Liver (tissue), 3 donors: ENCODE data around the gene CCNB3.

ENCODE experiments used
- RXRA ChIP-seq, 2 donors: IDR thresholded peaks; 2 replicates each; pipeline ENCODE4 v1.6.1; 2017 to 2018; ENCODE audit warnings: antibody characterized with exemption in 2 of 2, mild to moderate bottlenecking in 1 of 2
- SP1 ChIP-seq: IDR thresholded peaks from 2 replicates; pipeline ENCODE4 v1.6.1; 2018; ENCODE audit warnings: antibody characterized with exemption, mild to moderate bottlenecking
- TAF1 ChIP-seq: conservative IDR thresholded peaks from 2 replicates; pipeline ENCODE4 v1.6.1; 2016; ENCODE audit warnings: antibody characterized with exemption, mild to moderate bottlenecking
- YY1 ChIP-seq: IDR thresholded peaks from 2 replicates; pipeline ENCODE4 v1.6.1; 2016; ENCODE audit warnings: antibody characterized with exemption, mild to moderate bottlenecking
- TF ChIP-seq, protein P1 (sequence below): fragments of 150-350 bp; IDR thresholded peaks from 2 replicates; pipeline ENCODE4 v1.5.1; 2017; ENCODE audit warnings: improper control_type of control experiment, low read depth, low read length; ENCODE audit not compliant: missing input control
- TF ChIP-seq, protein P2 (sequence below): IDR thresholded peaks from 2 replicates; pipeline ENCODE4 v1.6.1; 2016; ENCODE audit warnings: antibody characterized with exemption
- TF ChIP-seq, protein P3 (sequence below): IDR thresholded peaks from 2 replicates; pipeline ENCODE4 v1.6.1; 2016; ENCODE audit warnings: antibody characterized with exemption
- TF ChIP-seq, protein P4 (sequence below): IDR thresholded peaks from 2 replicates; pipeline ENCODE4 v1.6.1; 2016; ENCODE audit warnings: antibody characterized with exemption, mild to moderate bottlenecking
- donor health status: healthy.
- donor health status: healthy.

- TF ChIP-seq, protein P1, sequence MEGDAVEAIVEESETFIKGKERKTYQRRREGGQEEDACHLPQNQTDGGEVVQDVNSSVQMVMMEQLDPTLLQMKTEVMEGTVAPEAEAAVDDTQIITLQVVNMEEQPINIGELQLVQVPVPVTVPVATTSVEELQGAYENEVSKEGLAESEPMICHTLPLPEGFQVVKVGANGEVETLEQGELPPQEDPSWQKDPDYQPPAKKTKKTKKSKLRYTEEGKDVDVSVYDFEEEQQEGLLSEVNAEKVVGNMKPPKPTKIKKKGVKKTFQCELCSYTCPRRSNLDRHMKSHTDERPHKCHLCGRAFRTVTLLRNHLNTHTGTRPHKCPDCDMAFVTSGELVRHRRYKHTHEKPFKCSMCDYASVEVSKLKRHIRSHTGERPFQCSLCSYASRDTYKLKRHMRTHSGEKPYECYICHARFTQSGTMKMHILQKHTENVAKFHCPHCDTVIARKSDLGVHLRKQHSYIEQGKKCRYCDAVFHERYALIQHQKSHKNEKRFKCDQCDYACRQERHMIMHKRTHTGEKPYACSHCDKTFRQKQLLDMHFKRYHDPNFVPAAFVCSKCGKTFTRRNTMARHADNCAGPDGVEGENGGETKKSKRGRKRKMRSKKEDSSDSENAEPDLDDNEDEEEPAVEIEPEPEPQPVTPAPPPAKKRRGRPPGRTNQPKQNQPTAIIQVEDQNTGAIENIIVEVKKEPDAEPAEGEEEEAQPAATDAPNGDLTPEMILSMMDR = no peak
- TF ChIP-seq SP1 (no peak), YY1 (no peak), TAF1 (no peak), RXRA (IDR thresholded peaks at IDR 0.05) (no peak)
- TF ChIP-seq, protein P2, sequence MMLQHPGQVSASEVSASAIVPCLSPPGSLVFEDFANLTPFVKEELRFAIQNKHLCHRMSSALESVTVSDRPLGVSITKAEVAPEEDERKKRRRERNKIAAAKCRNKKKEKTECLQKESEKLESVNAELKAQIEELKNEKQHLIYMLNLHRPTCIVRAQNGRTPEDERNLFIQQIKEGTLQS = no peak
- TF ChIP-seq, protein P3, sequence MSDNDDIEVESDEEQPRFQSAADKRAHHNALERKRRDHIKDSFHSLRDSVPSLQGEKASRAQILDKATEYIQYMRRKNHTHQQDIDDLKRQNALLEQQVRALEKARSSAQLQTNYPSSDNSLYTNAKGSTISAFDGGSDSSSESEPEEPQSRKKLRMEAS = no peak
- TF ChIP-seq, protein P4, sequence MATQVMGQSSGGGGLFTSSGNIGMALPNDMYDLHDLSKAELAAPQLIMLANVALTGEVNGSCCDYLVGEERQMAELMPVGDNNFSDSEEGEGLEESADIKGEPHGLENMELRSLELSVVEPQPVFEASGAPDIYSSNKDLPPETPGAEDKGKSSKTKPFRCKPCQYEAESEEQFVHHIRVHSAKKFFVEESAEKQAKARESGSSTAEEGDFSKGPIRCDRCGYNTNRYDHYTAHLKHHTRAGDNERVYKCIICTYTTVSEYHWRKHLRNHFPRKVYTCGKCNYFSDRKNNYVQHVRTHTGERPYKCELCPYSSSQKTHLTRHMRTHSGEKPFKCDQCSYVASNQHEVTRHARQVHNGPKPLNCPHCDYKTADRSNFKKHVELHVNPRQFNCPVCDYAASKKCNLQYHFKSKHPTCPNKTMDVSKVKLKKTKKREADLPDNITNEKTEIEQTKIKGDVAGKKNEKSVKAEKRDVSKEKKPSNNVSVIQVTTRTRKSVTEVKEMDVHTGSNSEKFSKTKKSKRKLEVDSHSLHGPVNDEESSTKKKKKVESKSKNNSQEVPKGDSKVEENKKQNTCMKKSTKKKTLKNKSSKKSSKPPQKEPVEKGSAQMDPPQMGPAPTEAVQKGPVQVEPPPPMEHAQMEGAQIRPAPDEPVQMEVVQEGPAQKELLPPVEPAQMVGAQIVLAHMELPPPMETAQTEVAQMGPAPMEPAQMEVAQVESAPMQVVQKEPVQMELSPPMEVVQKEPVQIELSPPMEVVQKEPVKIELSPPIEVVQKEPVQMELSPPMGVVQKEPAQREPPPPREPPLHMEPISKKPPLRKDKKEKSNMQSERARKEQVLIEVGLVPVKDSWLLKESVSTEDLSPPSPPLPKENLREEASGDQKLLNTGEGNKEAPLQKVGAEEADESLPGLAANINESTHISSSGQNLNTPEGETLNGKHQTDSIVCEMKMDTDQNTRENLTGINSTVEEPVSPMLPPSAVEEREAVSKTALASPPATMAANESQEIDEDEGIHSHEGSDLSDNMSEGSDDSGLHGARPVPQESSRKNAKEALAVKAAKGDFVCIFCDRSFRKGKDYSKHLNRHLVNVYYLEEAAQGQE = no peak
Observed at GRCh38 chrX:50333308-50333707, 128.7 kb downstream of the CCNB3 start.
